ENCODE results near the gene USP17L13. TPM values are rescaled to one million over a fixed set of nuclear protein-coding genes. Genes with fewer than 3 reads are reported as not detected.
"Not testable (repeated sequence)": the region's sequence is repeated elsewhere in the genome, so short reads cannot be mapped to it uniquely, and the experiment has no call there.

USP17L13 gene
- not detected for total RNA-seq
- long read RNA-seq, result 0 reads

DNA sequence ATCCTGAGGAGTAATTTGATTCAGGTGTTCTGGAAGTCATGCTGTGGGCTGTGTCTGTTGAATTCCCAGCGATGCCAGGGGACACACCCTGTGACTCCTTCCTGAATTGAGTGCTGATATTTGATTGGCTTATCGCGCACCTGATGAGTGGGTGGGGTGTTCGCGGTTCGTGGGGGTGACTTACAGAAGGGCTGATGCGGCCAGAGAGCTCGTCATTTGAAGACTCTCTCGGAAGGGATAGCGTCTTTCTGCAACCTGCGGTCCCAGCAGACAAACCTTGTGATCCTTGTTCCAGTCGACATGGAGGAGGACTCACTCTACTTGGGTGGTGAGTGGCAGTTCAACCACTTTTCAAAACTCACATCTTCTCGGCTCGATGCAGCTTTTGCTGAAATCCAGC is at the start of gene USP17L13:
Gene USP17L13, plus strand, starts transcription at position 301 of the 400 bp plus-strand sequence. Its CDS starts 0 bp downstream, at position 301.
- DNase-seq; intact Hi-C loops (cut with DNase I); ATAC-seq (ENCODE audit: poor library complexity): not testable (repeated sequence)

GRCh38 chr4:9210357-9210756 is 14.3 kb upstream of the USP17L13 start, which contains the start of gene USP17L10:
Gene USP17L10, plus strand, starts transcription at chr4:9210657. Its CDS starts 0 bp downstream, at chr4:9210657.
- DNase-seq; intact Hi-C loops (cut with DNase I); ATAC-seq (ENCODE audit: poor library complexity): not testable (repeated sequence)

DNA sequence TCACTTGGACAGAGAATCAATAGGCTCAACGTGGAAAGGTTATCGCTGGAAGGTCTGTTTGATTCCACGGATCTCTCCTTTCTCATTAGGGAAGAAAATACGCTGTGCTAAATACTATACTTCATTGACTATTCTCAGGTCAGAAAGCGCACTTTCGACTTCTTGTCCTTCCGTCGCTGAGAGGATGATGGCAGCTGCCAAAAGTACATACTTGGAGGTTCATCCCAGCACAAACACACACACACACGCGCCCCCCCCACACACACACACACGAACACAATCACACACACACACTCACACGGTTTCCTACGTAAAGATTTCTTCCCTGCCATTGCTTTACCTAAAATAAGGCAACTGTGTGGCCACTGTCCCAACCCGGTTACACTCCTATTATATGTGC is 10.0 kb upstream of the USP17L13 start:
- intact Hi-C loops (cut with DNase I); ATAC-seq (ENCODE audit: poor library complexity): not testable (repeated sequence)
- DNase-seq, result peak; percentile 29

- DNase-seq; intact Hi-C loops (cut with DNase I); ATAC-seq (ENCODE audit: poor library complexity): not testable (repeated sequence)
Measured at GRCh38 chr4:9215105-9215504, 9.6 kb upstream of the USP17L13 start, which contains the start of gene USP17L11. Gene USP17L11, plus strand, starts transcription at chr4:9215405. Its CDS starts 0 bp downstream, at chr4:9215405.

- DNase-seq; ATAC-seq (ENCODE audit: poor library complexity); intact Hi-C loops (cut with DNase I): not testable (repeated sequence)
Measured at GRCh38 chr4:9219852-9220251, 4.8 kb upstream of the USP17L13 start, which contains the start of gene USP17L12. Gene USP17L12, plus strand, starts transcription at chr4:9220152. Its CDS starts 0 bp downstream, at chr4:9220152.

DNA sequence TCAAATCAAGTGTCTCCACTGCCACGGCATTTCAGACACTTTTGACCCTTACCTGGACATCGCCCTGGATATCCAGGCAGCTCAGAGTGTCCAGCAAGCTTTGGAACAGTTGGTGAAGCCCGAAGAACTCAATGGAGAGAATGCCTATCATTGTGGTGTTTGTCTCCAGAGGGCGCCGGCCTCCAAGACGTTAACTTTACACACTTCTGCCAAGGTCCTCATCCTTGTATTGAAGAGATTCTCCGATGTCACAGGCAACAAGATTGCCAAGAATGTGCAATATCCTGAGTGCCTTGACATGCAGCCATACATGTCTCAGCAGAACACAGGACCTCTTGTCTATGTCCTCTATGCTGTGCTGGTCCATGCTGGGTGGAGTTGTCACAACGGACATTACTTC is 5.6 kb downstream of the USP17L13 start:
- ATAC-seq (ENCODE audit: poor library complexity); intact Hi-C loops (cut with DNase I): not testable (repeated sequence)
- peak; percentile 10 for DNase-seq

DNA sequence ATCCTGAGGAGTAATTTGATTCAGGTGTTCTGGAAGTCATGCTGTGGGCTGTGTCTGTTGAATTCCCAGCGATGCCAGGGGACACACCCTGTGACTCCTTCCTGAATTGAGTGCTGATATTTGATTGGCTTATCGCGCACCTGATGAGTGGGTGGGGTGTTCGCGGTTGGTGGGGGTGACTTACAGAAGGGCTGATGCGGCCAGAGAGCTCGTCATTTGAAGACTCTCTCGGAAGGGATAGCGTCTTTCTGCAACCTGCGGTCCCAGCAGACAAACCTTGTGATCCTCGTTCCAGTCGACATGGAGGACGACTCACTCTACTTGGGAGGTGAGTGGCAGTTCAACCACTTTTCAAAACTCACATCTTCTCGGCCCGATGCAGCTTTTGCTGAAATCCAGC is 9.4 kb downstream of the USP17L13 start, which contains the start of gene USP17L15:
Gene USP17L15, plus strand, starts transcription at position 301 of the 400 bp plus-strand sequence. Its CDS starts 0 bp downstream, at position 301.
- DNase-seq; ATAC-seq (ENCODE audit: poor library complexity); intact Hi-C loops (cut with DNase I): not testable (repeated sequence)

GRCh38 chr4:9238461-9238860 is 13.8 kb downstream of the USP17L13 start:
- peak; percentile 41 for DNase-seq
- ATAC-seq (ENCODE audit: poor library complexity); intact Hi-C loops (cut with DNase I): not testable (repeated sequence)

DNA sequence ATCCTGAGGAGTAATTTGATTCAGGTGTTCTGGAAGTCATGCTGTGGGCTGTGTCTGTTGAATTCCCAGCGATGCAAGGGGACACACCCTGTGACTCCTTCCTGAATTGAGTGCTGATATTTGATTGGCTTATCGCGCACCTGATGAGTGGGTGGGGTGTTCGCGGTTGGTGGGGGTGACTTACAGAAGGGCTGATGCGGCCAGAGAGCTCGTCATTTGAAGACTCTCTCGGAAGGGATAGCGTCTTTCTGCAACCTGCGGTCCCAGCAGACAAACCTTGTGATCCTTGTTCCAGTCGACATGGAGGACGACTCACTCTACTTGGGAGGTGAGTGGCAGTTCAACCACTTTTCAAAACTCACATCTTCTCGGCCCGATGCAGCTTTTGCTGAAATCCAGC is 18.9 kb downstream of the USP17L13 start, which contains the start of gene USP17L17:
Gene USP17L17, plus strand, starts transcription at position 301 of the 400 bp plus-strand sequence. Its CDS starts 0 bp downstream, at position 301.
- ATAC-seq (ENCODE audit: poor library complexity); DNase-seq; intact Hi-C loops (cut with DNase I): not testable (repeated sequence)

DNA sequence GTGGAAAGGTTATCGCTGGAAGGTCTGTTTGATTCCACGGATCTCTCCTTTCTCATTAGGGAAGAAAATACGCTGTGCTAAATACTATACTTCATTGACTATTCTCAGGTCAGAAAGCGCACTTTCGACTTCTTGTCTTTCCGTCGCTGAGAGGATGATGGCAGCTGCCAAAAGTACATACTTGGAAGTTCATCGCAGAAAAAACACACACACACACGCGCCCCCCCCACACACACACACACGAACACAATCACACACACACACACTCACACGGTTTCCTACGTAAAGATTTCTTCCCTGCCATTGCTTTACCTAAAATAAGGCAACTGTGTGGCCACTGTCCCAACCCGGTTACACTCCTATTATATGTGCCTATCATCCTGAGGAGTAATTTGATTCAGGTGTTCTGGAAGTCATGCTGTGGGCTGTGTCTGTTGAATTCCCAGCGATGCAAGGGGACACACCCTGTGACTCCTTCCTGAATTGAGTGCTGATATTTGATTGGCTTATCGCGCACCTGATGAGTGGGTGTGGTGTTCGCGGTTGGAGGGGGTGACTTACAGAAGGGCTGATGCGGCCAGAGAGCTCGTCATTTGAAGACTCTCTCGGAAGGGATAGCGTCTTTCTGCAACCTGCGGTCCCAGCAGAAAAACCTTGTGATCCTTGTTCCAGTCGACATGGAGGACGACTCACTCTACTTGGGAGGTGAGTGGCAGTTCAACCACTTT is 23.4 kb downstream of the USP17L13 start, which contains the start of gene USP17L18:
Gene USP17L18, plus strand, starts transcription at position 678 of the 728 bp plus-strand sequence. Its CDS starts 0 bp downstream, at position 678.
- ATAC-seq (ENCODE audit: poor library complexity); intact Hi-C loops (cut with DNase I): not testable (repeated sequence)
- DNase-seq, result peak; percentile 10

- intact Hi-C loops (cut with DNase I); DNase-seq; ATAC-seq (ENCODE audit: poor library complexity): not testable (repeated sequence)
Measured at GRCh38 chr4:9253078-9253477, 28.4 kb downstream of the USP17L13 start, which contains the start of gene USP17L19. Gene USP17L19, plus strand, starts transcription at chr4:9253378. Its CDS starts 0 bp downstream, at chr4:9253378.

GRCh38 chr4:9257824-9258223 is 33.1 kb downstream of the USP17L13 start, which contains the start of gene USP17L20:
Gene USP17L20, plus strand, starts transcription at chr4:9258124. Its CDS starts 0 bp downstream, at chr4:9258124.
- DNase-seq; intact Hi-C loops (cut with DNase I); ATAC-seq (ENCODE audit: poor library complexity): not testable (repeated sequence)

DNA sequence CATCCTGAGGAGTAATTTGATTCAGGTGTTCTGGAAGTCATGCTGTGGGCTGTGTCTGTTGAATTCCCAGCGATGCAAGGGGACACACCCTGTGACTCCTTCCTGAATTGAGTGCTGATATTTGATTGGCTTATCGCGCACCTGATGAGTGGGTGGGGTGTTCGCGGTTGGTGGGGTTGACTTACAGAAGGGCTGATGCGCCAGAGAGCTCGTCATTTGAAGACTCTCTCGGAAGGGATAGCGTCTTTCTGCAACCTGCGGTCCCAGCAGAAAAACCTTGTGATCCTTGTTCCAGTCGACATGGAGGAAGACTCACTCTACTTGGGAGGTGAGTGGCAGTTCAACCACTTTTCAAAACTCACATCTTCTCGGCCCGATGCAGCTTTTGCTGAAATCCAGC is 37.9 kb downstream of the USP17L13 start, which contains the start of gene USP17L21:
Gene USP17L21, plus strand, starts transcription at position 301 of the 400 bp plus-strand sequence. Its CDS starts 0 bp downstream, at position 301.
- DNase-seq; ATAC-seq (ENCODE audit: poor library complexity); intact Hi-C loops (cut with DNase I): not testable (repeated sequence)

- intact Hi-C loops (cut with DNase I); DNase-seq; ATAC-seq (ENCODE audit: poor library complexity): not testable (repeated sequence)
Measured at GRCh38 chr4:9267319-9267718, 42.6 kb downstream of the USP17L13 start, which contains the start of gene USP17L22. Gene USP17L22, plus strand, starts transcription at chr4:9267619. Its CDS starts 0 bp downstream, at chr4:9267619.

- ATAC-seq (ENCODE audit: poor library complexity), result not testable (repeated sequence)
- DNase-seq, result peak; percentile 53
Measured at GRCh38 chr4:9271719-9272118, 47.0 kb downstream of the USP17L13 start.

More at GRCh38 chr4:9271719-9272118, 47.0 kb downstream of the USP17L13 start:
- intact Hi-C loops (cut with DNase I), result not testable (repeated sequence)

Data from Right ventricle myocardium superior (tissue), 1 donor.